OCI-LY7 (cell line): ENCODE measurements around the gene GYG2.
"Not testable (repeated sequence)": the region's sequence is repeated elsewhere in the genome, so short reads cannot be mapped to it uniquely, and the experiment has no call there.

Experiments used
- EZH2phosphoT487 ChIP-seq: fragments of 200-600 bp; sonication (generic); IDR thresholded peaks from 2 replicates; pipeline ENCODE4 v1.6.1; 2018; ENCODE audit warnings: low read depth, borderline replicate concordance, mild to moderate bottlenecking, mixed run types, antibody characterized with exemption, low read length, moderate library complexity, mixed read lengths
- TF ChIP-seq, protein P1 (sequence below): fragments of 200-600 bp; sonication (generic); conservative IDR thresholded peaks from 2 replicates; pipeline ENCODE4 v1.5.1; 2014; ENCODE audit warnings: mild to moderate bottlenecking, antibody characterized with exemption, low read length, moderate library complexity, mixed read lengths

DNA sequence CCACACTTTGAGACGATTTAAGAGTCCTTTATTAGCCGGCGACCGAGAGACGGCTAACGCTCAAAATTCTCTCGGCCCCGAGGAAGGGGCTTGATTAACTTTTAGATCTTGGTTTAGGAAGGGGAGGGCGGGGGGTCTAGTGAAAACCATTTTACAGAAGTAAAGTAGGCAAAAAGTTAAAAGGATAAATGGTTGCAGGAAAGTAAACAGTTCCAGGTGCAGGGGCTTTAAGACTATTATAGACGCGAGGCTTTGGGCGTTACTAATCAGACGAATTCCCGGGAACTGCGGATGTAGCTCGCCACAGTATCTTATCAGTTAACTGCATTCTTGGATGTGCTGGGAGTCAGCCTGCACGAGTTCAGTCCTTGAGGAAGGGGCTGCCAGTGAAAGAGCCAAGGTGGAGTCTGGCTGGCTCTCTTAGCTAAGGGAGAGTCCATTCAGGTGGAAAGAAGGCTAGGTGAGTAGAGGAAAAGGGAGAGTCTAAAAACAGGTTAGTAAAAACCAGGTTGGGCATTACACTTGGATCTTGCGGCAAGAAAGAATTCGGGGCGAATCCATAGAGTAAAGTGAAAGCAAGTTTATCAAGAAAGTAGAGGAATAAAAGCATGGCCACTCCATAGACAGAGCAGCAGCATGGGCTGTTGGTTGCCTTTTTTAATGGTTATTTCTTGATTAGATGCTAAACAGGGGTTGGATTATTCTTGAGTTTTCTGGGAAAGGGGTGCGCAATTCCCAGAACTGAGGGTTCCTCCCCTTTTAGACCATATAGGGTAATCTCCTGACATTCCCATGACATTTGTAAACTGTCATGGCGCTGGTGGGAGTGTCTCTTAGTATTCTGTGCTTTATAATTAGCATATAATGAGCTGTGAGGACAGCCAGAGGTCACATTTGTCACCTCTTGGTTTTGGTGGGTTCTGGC, 62.1 kb downstream of the GYG2 start:
- TF ChIP-seq, protein P1, sequence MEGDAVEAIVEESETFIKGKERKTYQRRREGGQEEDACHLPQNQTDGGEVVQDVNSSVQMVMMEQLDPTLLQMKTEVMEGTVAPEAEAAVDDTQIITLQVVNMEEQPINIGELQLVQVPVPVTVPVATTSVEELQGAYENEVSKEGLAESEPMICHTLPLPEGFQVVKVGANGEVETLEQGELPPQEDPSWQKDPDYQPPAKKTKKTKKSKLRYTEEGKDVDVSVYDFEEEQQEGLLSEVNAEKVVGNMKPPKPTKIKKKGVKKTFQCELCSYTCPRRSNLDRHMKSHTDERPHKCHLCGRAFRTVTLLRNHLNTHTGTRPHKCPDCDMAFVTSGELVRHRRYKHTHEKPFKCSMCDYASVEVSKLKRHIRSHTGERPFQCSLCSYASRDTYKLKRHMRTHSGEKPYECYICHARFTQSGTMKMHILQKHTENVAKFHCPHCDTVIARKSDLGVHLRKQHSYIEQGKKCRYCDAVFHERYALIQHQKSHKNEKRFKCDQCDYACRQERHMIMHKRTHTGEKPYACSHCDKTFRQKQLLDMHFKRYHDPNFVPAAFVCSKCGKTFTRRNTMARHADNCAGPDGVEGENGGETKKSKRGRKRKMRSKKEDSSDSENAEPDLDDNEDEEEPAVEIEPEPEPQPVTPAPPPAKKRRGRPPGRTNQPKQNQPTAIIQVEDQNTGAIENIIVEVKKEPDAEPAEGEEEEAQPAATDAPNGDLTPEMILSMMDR: not testable (repeated sequence)
- TF ChIP-seq EZH2phosphoT487: not testable (repeated sequence)
